HepG2 (cell line): Measurements from ENCODE around the gene RUVBL2. TPM values are rescaled to one million over a fixed set of nuclear protein-coding genes. Genes with fewer than 3 reads are reported as not detected.

Experiments used
- ATF1 ChIP-seq: IDR thresholded peaks from 2 replicates; pipeline ENCODE4 v1.6.1; 2016; ENCODE audit warnings: mild to moderate bottlenecking, control low read depth
- CCAR2 ChIP-seq: fragments of 200-400 bp; formaldehyde crosslinking; optimal IDR thresholded peaks from 2 replicates; pipeline ENCODE3; 2018; ENCODE audit warnings: low read depth, mild to moderate bottlenecking, low read length, moderate library complexity
- CEBPB ChIP-seq: IDR thresholded peaks from 2 replicates; pipeline ENCODE4 v1.6.1; 2011; ENCODE audit warnings: low read depth, low read length, improper control_type of control experiment, borderline replicate concordance
- CREM ChIP-seq, 2 experiments: sonication (generic) in 1 of 2; formaldehyde crosslinking in 1 of 2; IDR thresholded peaks; 2 replicates each; pipeline versions ENCODE4 v1.4.0 to v1.6.1; 2016 to 2020; ENCODE audit warnings: antibody characterized with exemption in 1 of 2, mild to moderate bottlenecking in 1 of 2, missing genetic modification reagents in 1 of 2
- GABPB1 ChIP-seq: IDR thresholded peaks from 2 replicates; pipeline ENCODE4 v1.6.1; 2016; ENCODE audit warnings: mild to moderate bottlenecking, missing genetic modification reagents, moderate library complexity, missing compliant biosample characterization
- HCFC1 ChIP-seq: fragments of 150-350 bp; IDR thresholded peaks from 2 replicates; pipeline ENCODE4 v1.6.1; 2014; ENCODE audit warnings: low read depth, low read length
- HOXA3 ChIP-seq: sonication (generic); formaldehyde crosslinking; IDR thresholded peaks from 2 replicates; pipeline ENCODE4 v1.5.0; 2020; ENCODE audit warnings: missing genetic modification reagents
- NR2C2 ChIP-seq: sonication (generic); formaldehyde crosslinking; IDR thresholded peaks from 2 replicates; pipeline ENCODE4 v1.4.0; 2020; ENCODE audit warnings: missing genetic modification reagents, mild to moderate bottlenecking, moderate library complexity, borderline replicate concordance
- REL ChIP-seq: sonication (generic); formaldehyde crosslinking; conservative IDR thresholded peaks from 2 replicates; pipeline ENCODE4 v1.8.0; 2022; ENCODE audit warnings: mild to moderate bottlenecking, missing genetic modification reagents, moderate library complexity
- SSRP1 ChIP-seq: IDR thresholded peaks from 2 replicates; pipeline ENCODE4 v1.6.1; 2016; ENCODE audit warnings: control low read depth
- SUZ12 ChIP-seq: fragments of 150-350 bp; IDR thresholded peaks from 2 replicates; pipeline ENCODE4 v1.6.1; 2014; ENCODE audit warnings: low read depth, low read length
- THAP11 ChIP-seq: IDR thresholded peaks from 2 replicates; pipeline ENCODE4 v1.6.1; 2016; ENCODE audit warnings: missing biosample characterization, missing genetic modification reagents
- ZBTB42 ChIP-seq: sonication (generic); formaldehyde crosslinking; IDR thresholded peaks from 2 replicates; pipeline ENCODE4 v1.5.0; 2020; ENCODE audit warnings: mild to moderate bottlenecking, missing genetic modification reagents
- ZNF124 ChIP-seq: sonication (generic); formaldehyde crosslinking; IDR thresholded peaks from 2 replicates; pipeline ENCODE4 v1.4.0; 2020; ENCODE audit warnings: missing genetic modification reagents
- ZNF607 ChIP-seq: sonication (generic); formaldehyde crosslinking; IDR thresholded peaks from 2 replicates; pipeline ENCODE4 v1.5.1; 2020; ENCODE audit warnings: missing genetic modification reagents, mild to moderate bottlenecking, borderline replicate concordance
- polyA plus RNA-seq, 8 experiments: library from polyadenylated mRNA; depleted of rRNA in 3 of 8; stranded (reverse) in 7 of 8; unstranded in 1 of 8; fragments of >200 nt; fragmentation: Illumina TruSeq in 4 of 8; extraction: Trizol in 4 of 8; gene quantifications; 2 replicates each; pipeline versions ENCODE4 v1.2.1 to v1.2.3, GENCODE V29; 2011 to 2016; ENCODE audit warnings: low read depth in 4 of 8, missing spikeins in 1 of 8, mixed read lengths in 1 of 8; ENCODE audit not compliant: insufficient read depth in 1 of 8
- total RNA-seq, 5 experiments: library from RNA; depleted of rRNA; stranded (reverse); fragments of >200 nt; fragmentation: Illumina TruSeq; extraction: Trizol; gene quantifications; 2 replicates each; pipeline ENCODE4 v1.2.3, GENCODE V29; 2016; ENCODE audit warnings: low read depth in 1 of 5
- TF ChIP-seq, protein P1 (sequence below): sonication (generic); formaldehyde crosslinking; IDR thresholded peaks from 2 replicates; pipeline ENCODE4 v1.4.0; 2020; ENCODE audit warnings: missing genetic modification reagents
- TF ChIP-seq, protein P2 (sequence below): sonication (generic); formaldehyde crosslinking; IDR thresholded peaks from 2 replicates; pipeline ENCODE4 v1.4.0; 2020; ENCODE audit warnings: low read depth, missing genetic modification reagents
- TF ChIP-seq, protein P3 (sequence below): sonication (generic); formaldehyde crosslinking; IDR thresholded peaks from 2 replicates; pipeline ENCODE4 v1.4.0; 2020; ENCODE audit warnings: missing genetic modification reagents
- TF ChIP-seq, protein P4 (sequence below): sonication (generic); formaldehyde crosslinking; conservative IDR thresholded peaks from 2 replicates; pipeline ENCODE4 v1.8.0; 2022; ENCODE audit warnings: mild to moderate bottlenecking, moderate library complexity, missing genetic modification reagents

The RUVBL2 gene
- total and polyA plus RNA-seq, 2 of the 13 experiments (the other 11 are each of a cell fraction or from before 2014, with no cell fraction given) = 120 to 122 TPM

DNA sequence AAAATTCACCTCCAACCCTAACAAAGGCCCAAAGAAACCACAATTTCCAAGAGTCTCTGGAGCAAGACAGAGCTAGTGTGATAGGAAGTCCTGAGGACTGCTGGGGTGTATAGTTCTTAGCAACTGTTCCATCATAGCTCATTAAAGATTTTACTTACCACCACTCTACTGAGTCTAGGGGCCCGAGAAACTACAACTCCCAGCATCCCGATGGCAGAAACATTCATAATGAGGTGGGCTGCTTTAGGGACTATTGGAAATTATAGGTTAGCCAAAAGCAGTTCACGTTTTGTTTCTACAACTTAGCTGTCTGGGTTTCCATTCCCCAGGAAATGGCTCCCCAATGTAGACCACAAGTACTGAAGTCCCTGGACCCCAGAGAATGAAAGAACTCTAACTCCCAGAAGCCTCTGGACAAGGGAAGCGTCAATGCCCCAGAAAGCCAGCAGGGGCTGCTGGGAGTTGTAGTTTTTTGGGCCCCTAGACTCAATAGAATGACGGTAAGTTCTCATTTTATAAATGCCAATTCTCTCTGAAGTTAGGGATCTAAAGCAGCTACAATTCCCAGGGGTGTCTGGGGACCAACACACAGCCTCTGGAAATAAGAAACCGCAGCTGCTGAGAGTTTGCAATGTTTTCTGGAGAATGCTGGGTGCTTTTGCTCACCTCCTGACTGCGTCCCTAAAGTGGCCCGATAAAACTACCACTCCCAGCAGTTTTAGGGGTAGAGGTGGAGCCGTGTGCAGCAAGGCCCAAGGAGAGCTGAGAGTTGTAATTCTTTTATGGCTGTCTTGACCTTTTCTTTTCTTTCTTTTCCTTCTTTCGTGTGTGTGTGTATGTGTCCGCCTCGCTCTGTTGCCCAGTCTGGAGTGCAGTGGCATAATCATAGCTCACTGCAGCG, 17.5 kb upstream of the RUVBL2 start (continued):
- TF ChIP-seq, protein P1, sequence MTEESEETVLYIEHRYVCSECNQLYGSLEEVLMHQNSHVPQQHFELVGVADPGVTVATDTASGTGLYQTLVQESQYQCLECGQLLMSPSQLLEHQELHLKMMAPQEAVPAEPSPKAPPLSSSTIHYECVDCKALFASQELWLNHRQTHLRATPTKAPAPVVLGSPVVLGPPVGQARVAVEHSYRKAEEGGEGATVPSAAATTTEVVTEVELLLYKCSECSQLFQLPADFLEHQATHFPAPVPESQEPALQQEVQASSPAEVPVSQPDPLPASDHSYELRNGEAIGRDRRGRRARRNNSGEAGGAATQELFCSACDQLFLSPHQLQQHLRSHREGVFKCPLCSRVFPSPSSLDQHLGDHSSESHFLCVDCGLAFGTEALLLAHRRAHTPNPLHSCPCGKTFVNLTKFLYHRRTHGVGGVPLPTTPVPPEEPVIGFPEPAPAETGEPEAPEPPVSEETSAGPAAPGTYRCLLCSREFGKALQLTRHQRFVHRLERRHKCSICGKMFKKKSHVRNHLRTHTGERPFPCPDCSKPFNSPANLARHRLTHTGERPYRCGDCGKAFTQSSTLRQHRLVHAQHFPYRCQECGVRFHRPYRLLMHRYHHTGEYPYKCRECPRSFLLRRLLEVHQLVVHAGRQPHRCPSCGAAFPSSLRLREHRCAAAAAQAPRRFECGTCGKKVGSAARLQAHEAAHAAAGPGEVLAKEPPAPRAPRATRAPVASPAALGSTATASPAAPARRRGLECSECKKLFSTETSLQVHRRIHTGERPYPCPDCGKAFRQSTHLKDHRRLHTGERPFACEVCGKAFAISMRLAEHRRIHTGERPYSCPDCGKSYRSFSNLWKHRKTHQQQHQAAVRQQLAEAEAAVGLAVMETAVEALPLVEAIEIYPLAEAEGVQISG (CRISPR knock-in tag) = peak; percentile 64
- TF ChIP-seq GABPB1 (CRISPR knock-in tag) (peak; percentile 63), SSRP1 (CRISPR knock-in tag) (no peak), HCFC1 (peak; percentile 70), THAP11 (CRISPR knock-in tag) (peak; percentile 97), ATF1 (CRISPR knock-in tag) (peak; percentile 29; the same call in 1 of the 2 replicates), SUZ12 (peak; percentile 40; the same call in 1 of the 2 replicates), CREM (IDR thresholded peaks at IDR 0.05) (peak; percentile 92), CREM (CRISPR knock-in tag; IDR thresholded peaks at IDR 0.05) (no peak), ZNF124 (CRISPR knock-in tag) (no peak), CCAR2 (no peak), ZBTB42 (CRISPR knock-in tag) (no peak), NR2C2 (CRISPR knock-in tag) (peak; percentile 34; the same call in 1 of the 2 replicates), HOXA3 (CRISPR knock-in tag) (peak; percentile 39; the same call in 1 of the 2 replicates), ZNF607 (CRISPR knock-in tag) (no peak), REL (no peak), CEBPB (no peak)
- TF ChIP-seq, protein P2, sequence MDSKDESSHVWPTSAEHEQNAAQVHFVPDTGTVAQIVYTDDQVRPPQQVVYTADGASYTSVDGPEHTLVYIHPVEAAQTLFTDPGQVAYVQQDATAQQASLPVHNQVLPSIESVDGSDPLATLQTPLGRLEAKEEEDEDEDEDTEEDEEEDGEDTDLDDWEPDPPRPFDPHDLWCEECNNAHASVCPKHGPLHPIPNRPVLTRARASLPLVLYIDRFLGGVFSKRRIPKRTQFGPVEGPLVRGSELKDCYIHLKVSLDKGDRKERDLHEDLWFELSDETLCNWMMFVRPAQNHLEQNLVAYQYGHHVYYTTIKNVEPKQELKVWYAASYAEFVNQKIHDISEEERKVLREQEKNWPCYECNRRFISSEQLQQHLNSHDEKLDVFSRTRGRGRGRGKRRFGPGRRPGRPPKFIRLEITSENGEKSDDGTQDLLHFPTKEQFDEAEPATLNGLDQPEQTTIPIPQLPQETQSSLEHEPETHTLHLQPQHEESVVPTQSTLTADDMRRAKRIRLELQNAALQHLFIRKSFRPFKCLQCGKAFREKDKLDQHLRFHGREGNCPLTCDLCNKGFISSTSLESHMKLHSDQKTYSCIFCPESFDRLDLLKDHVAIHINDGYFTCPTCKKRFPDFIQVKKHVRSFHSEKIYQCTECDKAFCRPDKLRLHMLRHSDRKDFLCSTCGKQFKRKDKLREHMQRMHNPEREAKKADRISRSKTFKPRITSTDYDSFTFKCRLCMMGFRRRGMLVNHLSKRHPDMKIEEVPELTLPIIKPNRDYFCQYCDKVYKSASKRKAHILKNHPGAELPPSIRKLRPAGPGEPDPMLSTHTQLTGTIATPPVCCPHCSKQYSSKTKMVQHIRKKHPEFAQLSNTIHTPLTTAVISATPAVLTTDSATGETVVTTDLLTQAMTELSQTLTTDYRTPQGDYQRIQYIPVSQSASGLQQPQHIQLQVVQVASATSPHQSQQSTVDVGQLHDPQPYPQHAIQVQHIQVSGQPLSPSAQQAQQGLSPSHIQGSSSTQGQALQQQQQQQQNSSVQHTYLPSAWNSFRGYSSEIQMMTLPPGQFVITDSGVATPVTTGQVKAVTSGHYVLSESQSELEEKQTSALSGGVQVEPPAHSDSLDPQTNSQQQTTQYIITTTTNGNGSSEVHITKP (CRISPR knock-in tag) = no peak
- TF ChIP-seq, protein P3, sequence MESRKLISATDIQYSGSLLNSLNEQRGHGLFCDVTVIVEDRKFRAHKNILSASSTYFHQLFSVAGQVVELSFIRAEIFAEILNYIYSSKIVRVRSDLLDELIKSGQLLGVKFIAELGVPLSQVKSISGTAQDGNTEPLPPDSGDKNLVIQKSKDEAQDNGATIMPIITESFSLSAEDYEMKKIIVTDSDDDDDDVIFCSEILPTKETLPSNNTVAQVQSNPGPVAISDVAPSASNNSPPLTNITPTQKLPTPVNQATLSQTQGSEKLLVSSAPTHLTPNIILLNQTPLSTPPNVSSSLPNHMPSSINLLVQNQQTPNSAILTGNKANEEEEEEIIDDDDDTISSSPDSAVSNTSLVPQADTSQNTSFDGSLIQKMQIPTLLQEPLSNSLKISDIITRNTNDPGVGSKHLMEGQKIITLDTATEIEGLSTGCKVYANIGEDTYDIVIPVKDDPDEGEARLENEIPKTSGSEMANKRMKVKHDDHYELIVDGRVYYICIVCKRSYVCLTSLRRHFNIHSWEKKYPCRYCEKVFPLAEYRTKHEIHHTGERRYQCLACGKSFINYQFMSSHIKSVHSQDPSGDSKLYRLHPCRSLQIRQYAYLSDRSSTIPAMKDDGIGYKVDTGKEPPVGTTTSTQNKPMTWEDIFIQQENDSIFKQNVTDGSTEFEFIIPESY (CRISPR knock-in tag) = peak; percentile 58; the same call in 1 of the 2 replicates
- TF ChIP-seq, protein P4, sequence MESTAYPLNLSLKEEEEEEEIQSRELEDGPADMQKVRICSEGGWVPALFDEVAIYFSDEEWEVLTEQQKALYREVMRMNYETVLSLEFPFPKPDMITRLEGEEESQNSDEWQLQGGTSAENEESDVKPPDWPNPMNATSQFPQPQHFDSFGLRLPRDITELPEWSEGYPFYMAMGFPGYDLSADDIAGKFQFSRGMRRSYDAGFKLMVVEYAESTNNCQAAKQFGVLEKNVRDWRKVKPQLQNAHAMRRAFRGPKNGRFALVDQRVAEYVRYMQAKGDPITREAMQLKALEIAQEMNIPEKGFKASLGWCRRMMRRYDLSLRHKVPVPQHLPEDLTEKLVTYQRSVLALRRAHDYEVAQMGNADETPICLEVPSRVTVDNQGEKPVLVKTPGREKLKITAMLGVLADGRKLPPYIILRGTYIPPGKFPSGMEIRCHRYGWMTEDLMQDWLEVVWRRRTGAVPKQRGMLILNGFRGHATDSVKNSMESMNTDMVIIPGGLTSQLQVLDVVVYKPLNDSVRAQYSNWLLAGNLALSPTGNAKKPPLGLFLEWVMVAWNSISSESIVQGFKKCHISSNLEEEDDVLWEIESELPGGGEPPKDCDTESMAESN (CRISPR knock-in tag) = no peak
- TF ChIP-seq, all 625 proteins: peak for 13
